ENCODE results near the gene ABHD17A. TPM values are rescaled to one million over a fixed set of nuclear protein-coding genes. Genes with fewer than 3 reads are reported as not detected.

Gene ABHD17A
- total and polyA plus RNA-seq, 7 experiments from 2014 or later = 92.9 to 175 (median 135) TPM

GRCh38 chr19:1852581-1853128 lies 32.6 kb downstream of the ABHD17A start:
- H3K4me1 Mint-ChIP-seq = peaks cover 11 to 57% (median 42%) of the 10 kb centered on the region in 7 donors
- H3K4me3 ChIP-seq (ENCODE audit: low read length) = peak overlapping the region; percentile 35
- no peak for ATAC-seq

GRCh38 chr19:1851654-1852580 lies 33.4 kb downstream of the ABHD17A start:
- Mint-ChIP-seq H3K4me1 (peaks cover 18 to 64% (median 48%) of the 10 kb centered on the region in 7 donors), H3K27ac (peak overlapping the region in 8 of 9 donors; percentile 28 to 97 (median 93)), H3K27me3 (no peaks in the 10 kb centered on the region), H3K9me3 (no peaks in the 10 kb centered on the region), H3K4me3 (peak overlapping the region; percentile 12 to 82 (median 69)), H3K36me3 (peaks cover 0 to 2% (median 0%) of the 10 kb centered on the region in 5 donors)
- H3K9me3 ChIP-seq (ENCODE audit: control insufficient read depth in 2 of 3, low read length in 3 of 3) = no peaks in the 10 kb centered on the region
- intact Hi-C loops (cut with micrococcal nuclease) = loop anchor here in 1 of 2 donors (10.0 kb wide), 1 partner anchor 587 kb away; the partner anchor contains the start of gene CIRBP
- H3K4me1 ChIP-seq (ENCODE audit: control insufficient read depth in 2 of 2, insufficient read depth in 2 of 2, low read length in 2 of 2) = peaks cover 36 to 61% of the 10 kb centered on the region in 2 donors
- H3K36me3 ChIP-seq (ENCODE audit: control insufficient read depth in 2 of 3, insufficient read depth in 3 of 3, low read length in 3 of 3) = peaks cover 0 to 7% (median 0%) of the 10 kb centered on the region in 3 experiments
- CTCF ChIA-PET = interaction anchor here (0.5 to 0.6 kb wide), 3 partner anchors 411 to 1378 kb away, joined by 3 to 6 read pairs (median 3); no protein-coding TSS in a partner anchor
- POLR2A ChIA-PET = interaction anchor here (0.6 to 1.0 kb wide), 5 partner anchors 9 to 804 kb away, joined by 3 to 4 read pairs (median 3); partner anchors contain the start of genes CSNK1G2 and GADD45B
- H3K27me3 ChIP-seq (ENCODE audit: control insufficient read depth in 2 of 2, insufficient read depth in 2 of 2, low read length in 2 of 2) = no peaks in the 10 kb centered on the region
- peak; percentile 15 for ATAC-seq
- DNase-seq = peak; percentile 50 to 87 (median 77)
- peak overlapping the region; percentile 35 for H3K4me3 ChIP-seq (ENCODE audit: low read length)
- H3K27ac ChIP-seq (ENCODE audit: low read depth, low read length) = peak overlapping the region; percentile 93

More at GRCh38 chr19:1852581-1853128, 32.6 kb downstream of the ABHD17A start:
- intact Hi-C loops (cut with micrococcal nuclease) = loop anchor here in 1 of 2 donors (1.0 to 10.0 kb wide), 2 partner anchors 53 to 588 kb away; partner anchors contain the start of genes ADAT3, CIRBP and SCAMP4
- H3K27ac ChIP-seq (ENCODE audit: low read depth, low read length) = peak overlapping the region; percentile 93
- ChIA-PET CTCF (interaction anchor here (0.5 to 0.6 kb wide), 2 partner anchors 1199 to 1378 kb away, joined by 3 to 6 read pairs; no protein-coding TSS in a partner anchor), POLR2A (interaction anchor here (0.7 to 1.0 kb wide), 2 partner anchors 8 to 386 kb away, joined by 3 read pairs; no protein-coding TSS in a partner anchor)
- no peaks in the 10 kb centered on the region for H3K9me3 ChIP-seq (ENCODE audit: control insufficient read depth in 2 of 3, low read length in 3 of 3)
- Mint-ChIP-seq H3K36me3 (peaks cover 0 to 2% (median 0%) of the 10 kb centered on the region in 5 donors), H3K27me3 (no peaks in the 10 kb centered on the region), H3K9me3 (no peaks in the 10 kb centered on the region), H3K4me3 (peak overlapping the region; percentile 59 to 86 (median 80)), H3K27ac (peak overlapping the region; percentile 28 to 97 (median 94))
- peaks cover 29 to 57% of the 10 kb centered on the region in 2 donors for H3K4me1 ChIP-seq (ENCODE audit: control insufficient read depth in 2 of 2, insufficient read depth in 2 of 2, low read length in 2 of 2)
- no peaks in the 10 kb centered on the region for H3K27me3 ChIP-seq (ENCODE audit: control insufficient read depth in 2 of 2, insufficient read depth in 2 of 2, low read length in 2 of 2)
- DNase-seq = no peak
- H3K36me3 ChIP-seq (ENCODE audit: control insufficient read depth in 2 of 3, insufficient read depth in 3 of 3, low read length in 3 of 3) = peaks cover 0 to 6% (median 0%) of the 10 kb centered on the region in 3 experiments

GRCh38 chr19:1850809-1851653 lies 34.3 kb downstream of the ABHD17A start:
- peaks cover 0 to 2% (median 0%) of the 10 kb centered on the region in 5 donors for H3K36me3 Mint-ChIP-seq
- CTCF ChIA-PET = interaction anchor here (0.5 kb wide), 1 partner anchor 410 kb away, joined by 3 read pairs; no protein-coding TSS in a partner anchor
- peaks cover 25 to 73% (median 53%) of the 10 kb centered on the region in 7 donors for H3K4me1 Mint-ChIP-seq
- peak overlapping the region; percentile 50 to 82 (median 72) for H3K4me3 Mint-ChIP-seq
- H3K27ac ChIP-seq (ENCODE audit: low read depth, low read length) = peak overlapping the region; percentile 93
- no peaks in the 10 kb centered on the region for H3K27me3 ChIP-seq (ENCODE audit: control insufficient read depth in 2 of 2, insufficient read depth in 2 of 2, low read length in 2 of 2)
- no peaks in the 10 kb centered on the region for H3K27me3 Mint-ChIP-seq
- H3K4me3 ChIP-seq (ENCODE audit: low read length) = no peak overlapping the region
- peak overlapping the region; percentile 69 to 95 (median 93) for H3K27ac Mint-ChIP-seq
- H3K36me3 ChIP-seq (ENCODE audit: control insufficient read depth in 2 of 3, insufficient read depth in 3 of 3, low read length in 3 of 3) = peaks cover 0 to 4% (median 0%) of the 10 kb centered on the region in 3 experiments
- intact Hi-C loops (cut with micrococcal nuclease) = loop anchor here in 1 of 2 donors (10.0 kb wide), 1 partner anchor 586 kb away; the partner anchor contains the start of gene CIRBP
- H3K9me3 ChIP-seq (ENCODE audit: control insufficient read depth in 2 of 3, low read length in 3 of 3) = no peaks in the 10 kb centered on the region
- no peaks in the 10 kb centered on the region for H3K9me3 Mint-ChIP-seq
- ATAC-seq = no peak
- no peak for DNase-seq
- POLR2A ChIA-PET = interaction anchor here (0.6 to 1.0 kb wide), 5 partner anchors 25 to 803 kb away, joined by 3 to 4 read pairs (median 3); partner anchors contain the start of genes CSNK1G2 and GADD45B
- H3K4me1 ChIP-seq (ENCODE audit: control insufficient read depth in 2 of 2, insufficient read depth in 2 of 2, low read length in 2 of 2) = peaks cover 39 to 65% of the 10 kb centered on the region in 2 donors

GRCh38 chr19:1849886-1850398 lies 35.4 kb downstream of the ABHD17A start:
- POLR2A ChIA-PET = interaction anchor here (0.8 to 1.2 kb wide), 2 partner anchors 8 to 588 kb away, joined by 3 read pairs; no protein-coding TSS in a partner anchor
- intact Hi-C loops (cut with micrococcal nuclease) = loop anchor here (2.0 to 10.0 kb wide), 3 partner anchors 245 to 585 kb away; partner anchors contain the start of genes CIRBP (in 1 of the 2), MBD3 (in 1 of the 2) and UQCR11 (in 1 of the 2)
- no peaks in the 10 kb centered on the region for H3K9me3 ChIP-seq (ENCODE audit: control insufficient read depth in 2 of 3, low read length in 3 of 3)
- H3K4me1 ChIP-seq (ENCODE audit: control insufficient read depth in 2 of 2, insufficient read depth in 2 of 2, low read length in 2 of 2) = peaks cover 36 to 67% of the 10 kb centered on the region in 2 donors
- no peak overlapping the region for H3K4me3 ChIP-seq (ENCODE audit: low read length)
- peaks cover 0 to 2% (median 0%) of the 10 kb centered on the region in 5 donors for H3K36me3 Mint-ChIP-seq
- peaks cover 31 to 68% (median 47%) of the 10 kb centered on the region in 7 donors for H3K4me1 Mint-ChIP-seq
- ATAC-seq (no peak), DNase-seq (peak in 1 of 9 donors; percentile 5)
- H3K9me3 Mint-ChIP-seq = no peaks in the 10 kb centered on the region
- H3K27ac ChIP-seq (ENCODE audit: low read depth, low read length) = no peak overlapping the region
- peak overlapping the region in 9 of 10 donors; percentile 17 to 82 (median 65) for H3K4me3 Mint-ChIP-seq
- peaks cover 0 to 13% (median 0%) of the 10 kb centered on the region in 3 experiments for H3K36me3 ChIP-seq (ENCODE audit: control insufficient read depth in 2 of 3, insufficient read depth in 3 of 3, low read length in 3 of 3)
- H3K27me3 Mint-ChIP-seq = no peaks in the 10 kb centered on the region
- no peaks in the 10 kb centered on the region for H3K27me3 ChIP-seq (ENCODE audit: control insufficient read depth in 2 of 2, insufficient read depth in 2 of 2, low read length in 2 of 2)
- CTCF ChIA-PET = interaction anchor here (1.2 to 1.5 kb wide), 2 partner anchors 54 to 79 kb away, joined by 3 read pairs; no protein-coding TSS in a partner anchor
- H3K27ac Mint-ChIP-seq = peak overlapping the region; percentile 58 to 95 (median 91)

GRCh38 chr19:1849132-1849474 lies 36.2 kb downstream of the ABHD17A start:
- ChIA-PET CTCF (interaction anchor here (1.0 to 1.5 kb wide), 3 partner anchors 9 to 78 kb away, joined by 3 read pairs; no protein-coding TSS in a partner anchor), POLR2A (interaction anchor here (0.7 to 1.4 kb wide), 4 partner anchors 9 to 587 kb away, joined by 3 to 4 read pairs (median 4); no protein-coding TSS in a partner anchor)
- Histone ChIP-seq H3K4me3 (ENCODE audit: low read length) (no peak overlapping the region), H3K9me3 (ENCODE audit: control insufficient read depth in 2 of 3, low read length in 3 of 3) (no peaks in the 10 kb centered on the region), H3K27ac (ENCODE audit: low read depth, low read length) (peak overlapping the region; percentile 99), H3K36me3 (ENCODE audit: control insufficient read depth in 2 of 3, insufficient read depth in 3 of 3, low read length in 3 of 3) (peaks cover 0 to 21% (median 0%) of the 10 kb centered on the region in 3 experiments), H3K27me3 (ENCODE audit: control insufficient read depth in 2 of 2, insufficient read depth in 2 of 2, low read length in 2 of 2) (no peaks in the 10 kb centered on the region), H3K4me1 (ENCODE audit: control insufficient read depth in 2 of 2, insufficient read depth in 2 of 2, low read length in 2 of 2) (peaks cover 31 to 67% of the 10 kb centered on the region in 2 donors)
- Mint-ChIP-seq H3K4me3 (peak overlapping the region in 7 of 10 donors; percentile 52 to 90 (median 74)), H3K4me1 (peaks cover 36 to 67% (median 47%) of the 10 kb centered on the region in 7 donors), H3K27ac (peak overlapping the region; percentile 85 to 93 (median 91)), H3K9me3 (no peaks in the 10 kb centered on the region), H3K27me3 (no peaks in the 10 kb centered on the region), H3K36me3 (peaks cover 0 to 2% (median 0%) of the 10 kb centered on the region in 5 donors)
- DNase-seq (no peak), ATAC-seq (no peak)
- intact Hi-C loops (cut with micrococcal nuclease) = loop anchor here (2.0 to 5.0 kb wide), 2 partner anchors 244 to 257 kb away; partner anchors contain the start of genes MBD3 (in 1 of the 2) and UQCR11 (in 1 of the 2)
